Tibial nerve (tissue), 4 donors: ENCODE results near the gene MDP1. TPM values are rescaled to one million over a fixed set of nuclear protein-coding genes. Genes with fewer than 3 reads are reported as not detected.
A peak's percentile ranks its signal among the peaks of the same experiment; 100 is the strongest.

Source experiments
- DNase-seq, 2 donors: peaks; one replicate each; pipeline ENCODE4 v3.0.0-alpha.2; 2019; ENCODE audit warnings: low spot score in 2 of 2
- H3K27ac ChIP-seq, 4 donors: fragments of 200-600 bp; sonication (generic) in 3 of 4; one replicate each; pipeline ENCODE4 v1.5.1; 2017 to 2019; ENCODE audit warnings: mild to moderate bottlenecking in 1 of 4
- H3K27me3 ChIP-seq, 2 donors: fragments of 200-600 bp; sonication (generic) in 1 of 2; one replicate each; pipeline versions ENCODE4 v1.5.1 to v1.6.0; 2017 to 2019
- H3K36me3 ChIP-seq, 3 donors: fragments of 200-600 bp; sonication (generic); one replicate each; pipeline ENCODE4 v1.5.1; 2018 to 2019
- H3K4me1 ChIP-seq, 4 donors: fragments of 200-600 bp; sonication (generic) in 3 of 4; one replicate each; pipeline ENCODE4 v1.5.1; 2017 to 2019
- H3K4me3 ChIP-seq, 4 donors: fragments of 200-600 bp; sonication (generic) in 3 of 4; one replicate each; pipeline ENCODE4 v1.5.1; 2017 to 2019; ENCODE audit warnings: mild to moderate bottlenecking in 1 of 4, moderate library complexity in 1 of 4
- H3K9me3 ChIP-seq, 4 donors: fragments of 200-600 bp; sonication (generic) in 3 of 4; one replicate each; pipeline ENCODE4 v1.5.1; 2017 to 2019
- CTCF ChIP-seq, 5 experiments: fragments of 200-600 bp in 3 of 5; fragments of 450-650 bp in 2 of 5; sonication (generic) in 3 of 5; IDR thresholded peaks; one replicate each; pipeline ENCODE4 v1.5.1; 2016 to 2019; ENCODE audit warnings: antibody characterized with exemption in 5 of 5, mild to moderate bottlenecking in 3 of 5, moderate library complexity in 2 of 5
- EP300 ChIP-seq, 2 donors: sonication (generic); formaldehyde crosslinking; IDR thresholded peaks; one replicate each; pipeline ENCODE4 v1.6.1; 2017; ENCODE audit warnings: antibody characterized with exemption in 2 of 2, mild to moderate bottlenecking in 1 of 2
- POLR2A ChIP-seq, 2 donors: fragments of 450-650 bp; IDR thresholded peaks; one replicate each; pipeline ENCODE4 v1.6.1; 2017; ENCODE audit warnings: antibody characterized with exemption in 2 of 2, mild to moderate bottlenecking in 2 of 2, moderate library complexity in 2 of 2
- WGBS, 2 donors: methylation state at CpG; one replicate each; pipeline ENCODE4 v1.1.5; 2018; 5-methylcytosine and 5-hydroxymethylcytosine counted together
- total RNA-seq, 4 donors: library from RNA; depleted of rRNA; stranded (reverse); fragments of >200 nt; gene quantifications; one replicate each; pipeline ENCODE4 v1.1.0, GENCODE V29; 2016

The MDP1 gene
- total RNA-seq, 4 donors from 2014 or later, result 16.5 to 48.3 (median 28.9) TPM

GRCh38 chr14:24181371-24182077 is 34.3 kb downstream of the MDP1 start:
- peak overlapping the region; percentile 67 to 92 (median 82) for H3K27ac ChIP-seq
- no peaks in the 10 kb centered on the region for H3K27me3 ChIP-seq
- H3K9me3 ChIP-seq, result no peaks in the 10 kb centered on the region
- H3K36me3 ChIP-seq, result peaks cover 0 to 100% (median 2%) of the 10 kb centered on the region in 3 donors
- H3K4me3 ChIP-seq, result no peak overlapping the region
- TF ChIP-seq EP300 (IDR thresholded peaks at IDR 0.05), result no peak
- TF ChIP-seq POLR2A (IDR thresholded peaks at IDR 0.05), result no peak
- no peak for TF ChIP-seq CTCF (IDR thresholded peaks at IDR 0.05)
- WGBS, 2 donors, result 83 to 90% methylated on average over 18 to 19 of the region's 19 CpGs
- H3K4me1 ChIP-seq, result peaks cover 0 to 16% (median 4%) of the 10 kb centered on the region in 4 donors
- no peak for DNase-seq

- Histone ChIP-seq H3K36me3 (peaks cover 0 to 100% (median 2%) of the 10 kb centered on the region in 3 donors), H3K4me3 (no peak overlapping the region), H3K4me1 (peaks cover 0 to 16% (median 4%) of the 10 kb centered on the region in 4 donors), H3K9me3 (no peaks in the 10 kb centered on the region), H3K27ac (peak overlapping the region; percentile 67 to 92 (median 82)), H3K27me3 (no peaks in the 10 kb centered on the region)
- 56 to 63% methylated on average over 16 to 18 of the region's 18 CpGs for WGBS, 2 donors
- no peak for DNase-seq
- TF ChIP-seq EP300 (IDR thresholded peaks at IDR 0.05) (peak; percentile 20 to 76), POLR2A (IDR thresholded peaks at IDR 0.05) (peak in 1 of 2 donors; percentile 22), CTCF (IDR thresholded peaks at IDR 0.05) (no peak)
Measured at GRCh38 chr14:24179961-24180796, 35.7 kb downstream of the MDP1 start.

- TF ChIP-seq POLR2A (IDR thresholded peaks at IDR 0.05) (no peak), CTCF (IDR thresholded peaks at IDR 0.05) (no peak), EP300 (IDR thresholded peaks at IDR 0.05) (no peak)
- DNase-seq, result no peak
- H3K36me3 ChIP-seq, result peaks cover 0 to 100% (median 2%) of the 10 kb centered on the region in 3 donors
Measured at GRCh38 chr14:24179294-24179960, 36.4 kb downstream of the MDP1 start.

GRCh38 chr14:24178399-24179178 is 37.3 kb downstream of the MDP1 start:
- no peak for TF ChIP-seq POLR2A (IDR thresholded peaks at IDR 0.05)
- TF ChIP-seq EP300 (IDR thresholded peaks at IDR 0.05), result no peak
- TF ChIP-seq CTCF (IDR thresholded peaks at IDR 0.05), result no peak
- Histone ChIP-seq H3K4me3 (no peak overlapping the region), H3K27me3 (no peaks in the 10 kb centered on the region), H3K36me3 (peaks cover 0 to 100% (median 0%) of the 10 kb centered on the region in 3 donors), H3K27ac (peak overlapping the region in 3 of 4 donors; percentile 67 to 92 (median 89)), H3K9me3 (no peaks in the 10 kb centered on the region), H3K4me1 (peaks cover 0 to 16% (median 4%) of the 10 kb centered on the region in 4 donors)
- WGBS, 2 donors, result 86 to 90% methylated on average over 11 to 12 of the region's 12 CpGs
- no peak for DNase-seq

More at GRCh38 chr14:24179294-24179960, 36.4 kb downstream of the MDP1 start:
- H3K4me3 ChIP-seq, result no peak overlapping the region
- no peaks in the 10 kb centered on the region for H3K27me3 ChIP-seq
- no peaks in the 10 kb centered on the region for H3K9me3 ChIP-seq
- H3K27ac ChIP-seq, result peak overlapping the region; percentile 67 to 92 (median 82)
- H3K4me1 ChIP-seq, result peaks cover 0 to 16% (median 4%) of the 10 kb centered on the region in 4 donors
- 79 to 84% methylated on average over 7 to 14 of the region's 14 CpGs for WGBS, 2 donors
